ENCODE measurements around the gene PDE9A. TPM values are rescaled to one million over a fixed set of nuclear protein-coding genes. Genes with fewer than 3 reads are reported as not detected.
"Not testable (repeated sequence)": the region's sequence is repeated elsewhere in the genome, so short reads cannot be mapped to it uniquely, and the experiment has no call there.

The PDE9A gene
- total RNA-seq, 2 experiments from 2014 or later, result 4.7 to 6.1 TPM

GRCh38 chr21:42628466-42629061 lies 24.9 kb upstream of the PDE9A start:
- H3K9me3 Mint-ChIP-seq, POLR2A ChIA-PET: not testable (repeated sequence)

GRCh38 chr21:42629933-42630589 lies 23.4 kb upstream of the PDE9A start:
- Mint-ChIP-seq H3K4me1 (peaks cover 4% of the 10 kb centered on the region), H3K27ac (no peak overlapping the region), H3K4me3 (no peak overlapping the region), H3K27me3 (peaks cover 5% of the 10 kb centered on the region), H3K36me3 (ENCODE audit: low read depth) (no peaks in the 10 kb centered on the region), H3K9me3 (no peaks in the 10 kb centered on the region)
- ChIA-PET CTCF (no interaction called here), POLR2A (no interaction called here)
- no peak for DNase-seq

More at GRCh38 chr21:42628466-42629061, 24.9 kb upstream of the PDE9A start:
- peaks cover 10% of the 10 kb centered on the region for H3K4me1 Mint-ChIP-seq
- H3K27ac Mint-ChIP-seq; H3K36me3 Mint-ChIP-seq (ENCODE audit: low read depth); CTCF ChIA-PET; DNase-seq; H3K27me3 Mint-ChIP-seq; H3K4me3 Mint-ChIP-seq: not testable (repeated sequence)

- Mint-ChIP-seq H3K4me1 (peaks cover 4% of the 10 kb centered on the region), H3K36me3 (ENCODE audit: low read depth) (no peaks in the 10 kb centered on the region), H3K9me3 (no peaks in the 10 kb centered on the region), H3K27ac (no peak overlapping the region), H3K27me3 (peaks cover 5% of the 10 kb centered on the region), H3K4me3 (no peak overlapping the region)
- CTCF ChIA-PET, result no interaction called here
- DNase-seq, result no peak
- POLR2A ChIA-PET, result no interaction called here
Measured at GRCh38 chr21:42630626-42631025, 22.8 kb upstream of the PDE9A start.

GRCh38 chr21:42631142-42631541 lies 22.3 kb upstream of the PDE9A start:
- Mint-ChIP-seq H3K4me3 (no peak overlapping the region), H3K9me3 (no peaks in the 10 kb centered on the region), H3K27ac (no peak overlapping the region), H3K36me3 (ENCODE audit: low read depth) (no peaks in the 10 kb centered on the region), H3K4me1 (peaks cover 4% of the 10 kb centered on the region), H3K27me3 (peaks cover 5% of the 10 kb centered on the region)
- POLR2A ChIA-PET, result no interaction called here
- CTCF ChIA-PET, result no interaction called here
- DNase-seq, result no peak

DNA sequence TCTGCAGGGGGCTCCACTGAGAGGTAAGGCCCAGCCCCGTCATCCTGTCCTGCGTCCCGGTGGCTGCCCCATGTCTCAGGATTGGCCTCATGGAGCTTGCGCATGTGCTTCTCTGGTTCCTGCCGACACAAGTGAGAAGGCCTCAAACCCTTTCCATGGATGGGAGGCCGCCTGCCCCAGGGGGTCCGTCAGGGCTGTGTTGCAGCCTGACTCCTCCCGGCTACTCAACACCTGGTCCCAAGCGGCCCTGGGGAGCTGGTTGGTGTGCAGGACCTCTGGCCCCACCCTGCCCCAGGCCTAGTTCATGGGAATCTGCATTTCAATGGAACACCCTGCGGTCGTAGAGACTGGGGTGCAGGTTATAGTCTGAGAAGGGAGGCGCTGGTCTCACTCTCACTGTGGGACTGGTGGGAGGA lies 21.1 kb upstream of the PDE9A start:
- ChIA-PET POLR2A (no interaction called here), CTCF (no interaction called here)

DNA sequence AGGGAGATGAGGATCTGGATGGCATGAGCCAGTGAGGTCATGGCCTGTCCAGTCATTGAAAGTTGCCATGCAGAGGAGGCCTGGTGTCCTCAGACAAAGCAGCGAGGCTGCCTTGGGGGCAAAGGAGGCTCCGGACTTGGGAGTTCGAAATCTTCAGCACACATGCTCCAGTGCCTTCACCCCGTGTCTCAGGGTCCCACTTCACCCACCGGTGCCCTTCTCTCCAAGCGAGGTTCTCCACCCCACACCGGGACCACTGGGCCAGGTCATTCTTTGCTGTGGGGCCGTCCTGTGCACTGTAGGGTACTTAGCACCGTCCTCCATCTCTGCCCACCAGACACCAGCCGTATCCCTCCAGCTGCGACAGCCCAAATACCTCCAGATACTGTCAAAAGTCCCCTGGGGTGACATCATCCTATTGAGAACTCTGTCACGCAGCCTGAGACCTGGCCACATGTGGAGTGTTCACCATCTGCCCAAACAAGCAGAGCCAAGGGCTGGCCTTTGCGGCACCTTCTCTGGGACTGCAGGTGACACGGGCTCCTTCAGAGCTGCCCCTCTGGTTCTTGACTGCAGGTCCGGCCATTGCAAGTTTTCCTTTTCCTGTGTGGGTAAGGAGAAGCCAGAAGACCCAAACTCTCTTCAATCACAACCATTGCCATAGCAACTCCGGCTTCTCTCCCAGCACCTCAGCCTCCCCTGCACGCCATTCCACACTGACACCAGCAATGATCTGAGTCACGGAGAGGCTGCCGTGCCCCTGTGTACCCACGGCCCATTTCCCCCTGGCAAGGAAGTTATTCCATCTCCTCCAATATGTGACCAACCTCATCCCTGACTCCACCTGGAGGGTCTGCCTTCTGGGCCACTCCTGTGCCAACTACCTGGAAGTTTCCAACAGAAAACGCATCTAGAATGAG lies 20.4 kb upstream of the PDE9A start:
- H3K4me1 Mint-ChIP-seq, result peaks cover 4% of the 10 kb centered on the region
- POLR2A ChIA-PET, result no interaction called here

More for the DNA sequence above, 21.1 kb upstream of the PDE9A start:
- H3K27ac Mint-ChIP-seq, result no peak overlapping the region
- H3K27me3 Mint-ChIP-seq, result peaks cover 2% of the 10 kb centered on the region
- DNase-seq, result no peak
- H3K4me3 Mint-ChIP-seq, result no peak overlapping the region
- peaks cover 4% of the 10 kb centered on the region for H3K4me1 Mint-ChIP-seq
- H3K9me3 Mint-ChIP-seq, result no peaks in the 10 kb centered on the region
- no peaks in the 10 kb centered on the region for H3K36me3 Mint-ChIP-seq (ENCODE audit: low read depth)

DNA sequence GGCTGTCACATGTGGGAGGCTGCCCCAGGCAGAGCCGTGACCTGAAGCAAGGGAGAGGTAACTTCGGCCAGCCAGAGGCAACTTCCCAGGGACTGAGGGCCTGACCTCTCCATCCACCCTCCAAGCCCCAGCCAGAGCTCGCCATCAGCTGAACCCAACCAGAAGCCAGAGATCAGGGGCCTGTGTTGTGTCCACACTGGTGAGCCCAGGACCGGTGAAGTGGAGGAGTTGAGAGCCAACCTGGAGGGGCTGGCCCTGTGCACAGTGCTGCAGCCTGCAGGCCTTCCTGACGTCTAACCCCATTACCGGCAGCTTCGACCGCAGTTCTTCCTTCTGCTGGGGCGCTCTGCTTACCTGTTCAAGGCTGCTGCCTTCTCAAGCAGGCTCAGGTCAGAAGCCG lies 19.6 kb upstream of the PDE9A start:
- no peaks in the 10 kb centered on the region for H3K27me3 Mint-ChIP-seq
- POLR2A ChIA-PET, result no interaction called here
- no peak for DNase-seq
- CTCF ChIA-PET, result no interaction called here
- H3K9me3 Mint-ChIP-seq, result no peaks in the 10 kb centered on the region
- no peaks in the 10 kb centered on the region for H3K36me3 Mint-ChIP-seq (ENCODE audit: low read depth)
- peaks cover 4% of the 10 kb centered on the region for H3K4me1 Mint-ChIP-seq
- H3K4me3 Mint-ChIP-seq, result no peak overlapping the region
- no peak overlapping the region for H3K27ac Mint-ChIP-seq

More for the DNA sequence above, 20.4 kb upstream of the PDE9A start:
- no peak for DNase-seq
- Mint-ChIP-seq H3K27me3 (no peaks in the 10 kb centered on the region), H3K9me3 (no peaks in the 10 kb centered on the region), H3K4me3 (no peak overlapping the region), H3K27ac (no peak overlapping the region), H3K36me3 (ENCODE audit: low read depth) (no peaks in the 10 kb centered on the region)
- CTCF ChIA-PET, result no interaction called here

DNA sequence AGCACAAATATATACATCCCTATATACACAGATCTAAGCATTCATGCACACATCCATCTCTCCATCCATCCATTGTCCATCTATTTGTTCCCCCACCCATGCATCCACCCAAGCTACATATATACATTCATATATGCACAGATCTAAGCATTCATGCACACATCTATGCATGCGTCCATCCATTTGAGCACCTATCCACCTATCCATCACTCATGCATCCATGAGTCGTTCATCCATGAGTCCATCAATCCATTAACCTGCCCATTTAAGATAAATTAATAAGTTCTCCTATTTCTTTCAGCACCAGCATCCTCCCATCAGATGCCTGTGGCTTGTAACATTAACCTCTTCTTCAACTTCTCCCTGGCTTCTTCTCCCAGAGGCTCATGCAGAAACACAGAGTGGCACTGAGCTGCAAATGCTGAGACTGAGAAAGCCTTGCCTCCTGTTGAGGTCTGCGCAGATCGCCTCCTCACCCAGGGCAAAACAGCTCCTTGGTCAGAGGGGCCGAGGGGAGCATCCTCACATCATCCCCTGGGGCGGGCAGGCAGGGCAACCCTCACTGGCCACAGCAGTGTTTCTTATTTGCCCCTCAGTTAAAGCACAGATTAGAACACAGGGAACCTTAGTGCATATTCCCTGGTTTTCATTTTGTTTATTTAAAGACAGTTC lies 17.4 kb upstream of the PDE9A start:
- Mint-ChIP-seq H3K4me3 (no peak overlapping the region), H3K27me3 (peaks cover 5% of the 10 kb centered on the region), H3K4me1 (peaks cover 2% of the 10 kb centered on the region), H3K36me3 (ENCODE audit: low read depth) (no peaks in the 10 kb centered on the region), H3K27ac (no peak overlapping the region), H3K9me3 (no peaks in the 10 kb centered on the region)
- DNase-seq, result no peak
- ChIA-PET POLR2A (no interaction called here), CTCF (interaction anchor here (0.8 kb wide), 1 partner anchor 15 kb away, joined by 4 read pairs; no protein-coding TSS in a partner anchor)

GRCh38 chr21:42636520-42637266 lies 16.7 kb upstream of the PDE9A start:
- no peak for DNase-seq
- Mint-ChIP-seq H3K9me3 (no peaks in the 10 kb centered on the region), H3K27me3 (peaks cover 8% of the 10 kb centered on the region), H3K36me3 (ENCODE audit: low read depth) (no peaks in the 10 kb centered on the region), H3K4me1 (no peaks in the 10 kb centered on the region), H3K27ac (no peak overlapping the region), H3K4me3 (no peak overlapping the region)
- CTCF ChIA-PET, result interaction anchor here (0.8 kb wide), 1 partner anchor 16 kb away, joined by 4 read pairs; no protein-coding TSS in a partner anchor
- POLR2A ChIA-PET, result no interaction called here

GRCh38 chr21:42637267-42638041 lies 16.0 kb upstream of the PDE9A start:
- ChIA-PET CTCF (interaction anchor here (0.9 kb wide), 1 partner anchor 327 kb away, joined by 3 read pairs; no protein-coding TSS in a partner anchor), POLR2A (no interaction called here)
- Mint-ChIP-seq H3K4me1 (no peaks in the 10 kb centered on the region), H3K27me3 (peaks cover 8% of the 10 kb centered on the region), H3K9me3 (no peaks in the 10 kb centered on the region), H3K36me3 (ENCODE audit: low read depth) (no peaks in the 10 kb centered on the region), H3K4me3 (no peak overlapping the region), H3K27ac (no peak overlapping the region)
- DNase-seq, result no peak

- no peaks in the 10 kb centered on the region for H3K9me3 Mint-ChIP-seq
Measured at GRCh38 chr21:42638266-42638863, 15.1 kb upstream of the PDE9A start.

More at GRCh38 chr21:42638266-42638863, 15.1 kb upstream of the PDE9A start:
- H3K36me3 Mint-ChIP-seq (ENCODE audit: low read depth), result no peaks in the 10 kb centered on the region
- H3K4me3 Mint-ChIP-seq, result no peak overlapping the region
- H3K27me3 Mint-ChIP-seq, result peaks cover 11% of the 10 kb centered on the region
- no peak overlapping the region for H3K27ac Mint-ChIP-seq
- ChIA-PET CTCF (interaction anchor here (0.9 kb wide), 1 partner anchor 328 kb away, joined by 3 read pairs; no protein-coding TSS in a partner anchor), POLR2A (no interaction called here)
- H3K4me1 Mint-ChIP-seq, result no peaks in the 10 kb centered on the region
- DNase-seq, result no peak

Measured in activated CD4-positive, alpha-beta T cell treated with anti-CD3 and anti-CD28 coated beads, Interleukin-2, amount 10 ng/mL, durations not matched to agents 7 days and 5 days (primary cell).